HG03039 (cell line): ENCODE measurements around the gene OMD.

Experiments
- ATAC-seq: cut with Tn5 transposase; IDR thresholded peaks from one replicate; pipeline ENCODE4 v1.9.1; 2021; ENCODE audit warnings: mild to moderate bottlenecking, moderate library complexity; ENCODE audit not compliant: unreplicated experiment

Gene OMD

GRCh38 chr9:92373167-92373566, 51.1 kb downstream of the OMD start:
- no peak for ATAC-seq

- no peak for ATAC-seq
Observed at GRCh38 chr9:92369075-92369474, 55.2 kb downstream of the OMD start.
